Eye (tissue), 1 donor: ENCODE data around the gene XG.
"Not testable (repeated sequence)": the region's sequence is repeated elsewhere in the genome, so short reads cannot be mapped to it uniquely, and the experiment has no call there.

Experiments
- DNase-seq: peaks from one replicate; pipeline ENCODE4 v3.0.0-alpha.2; 2015

XG gene

DNA sequence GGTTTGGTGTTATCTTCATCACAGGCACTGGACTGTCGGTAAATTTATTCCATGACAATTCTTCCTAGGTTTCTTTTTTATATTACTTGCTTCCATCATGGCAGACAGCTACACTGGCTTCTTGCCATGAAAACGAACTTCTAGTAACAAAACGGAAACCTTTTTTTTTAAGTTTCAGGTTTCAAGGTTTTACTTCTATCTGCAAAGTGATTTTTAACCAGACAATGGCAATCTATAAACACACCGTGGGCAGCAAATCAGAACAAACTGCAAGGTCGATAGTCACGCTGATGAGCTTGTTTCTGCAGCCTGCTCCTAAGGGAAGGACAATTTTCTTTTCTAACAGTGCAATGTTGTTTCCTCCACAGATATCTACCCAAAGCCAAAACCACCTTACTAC is 29.9 kb downstream of the XG start:
- no peak for DNase-seq

DNA sequence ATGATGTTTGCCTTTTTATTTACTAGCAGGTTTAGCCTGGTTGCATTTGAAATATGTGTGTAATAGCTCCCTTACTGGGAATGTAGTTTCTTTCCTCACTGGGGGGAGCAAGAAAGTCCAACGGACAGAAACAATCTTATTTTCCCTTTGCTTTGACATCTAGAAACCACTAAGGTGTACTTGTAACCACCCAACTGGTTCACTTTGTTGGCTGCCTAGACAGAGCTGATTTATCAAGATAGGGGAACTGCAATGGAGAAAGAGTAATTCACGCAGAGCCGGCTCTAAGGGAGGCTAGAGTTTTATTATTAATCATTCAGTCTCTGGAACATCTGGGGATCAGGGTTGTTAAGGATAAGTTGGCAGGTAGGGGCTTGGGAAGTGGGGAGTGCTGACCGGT is 30.3 kb downstream of the XG start:
- no peak for DNase-seq

DNA sequence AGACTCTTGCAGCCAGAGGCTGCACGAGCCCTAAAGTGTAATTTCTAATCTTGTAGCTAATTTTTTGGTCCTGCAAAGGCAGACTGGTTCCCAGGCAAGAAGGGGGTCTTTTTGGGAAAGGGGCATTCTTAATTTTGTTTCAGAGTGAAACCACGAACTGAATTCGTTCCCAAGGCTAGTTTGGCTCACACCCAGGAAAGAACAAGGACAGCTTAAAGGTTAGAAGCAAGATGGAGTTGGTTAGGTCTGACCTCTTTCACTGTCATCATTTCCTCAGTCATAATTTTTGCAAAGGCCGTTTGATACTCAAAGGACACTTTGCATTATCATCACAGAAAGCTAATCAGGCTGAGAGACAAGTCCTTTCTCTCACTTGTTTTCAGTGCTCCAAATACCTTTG is 30.9 kb downstream of the XG start:
- DNase-seq, result no peak

DNA sequence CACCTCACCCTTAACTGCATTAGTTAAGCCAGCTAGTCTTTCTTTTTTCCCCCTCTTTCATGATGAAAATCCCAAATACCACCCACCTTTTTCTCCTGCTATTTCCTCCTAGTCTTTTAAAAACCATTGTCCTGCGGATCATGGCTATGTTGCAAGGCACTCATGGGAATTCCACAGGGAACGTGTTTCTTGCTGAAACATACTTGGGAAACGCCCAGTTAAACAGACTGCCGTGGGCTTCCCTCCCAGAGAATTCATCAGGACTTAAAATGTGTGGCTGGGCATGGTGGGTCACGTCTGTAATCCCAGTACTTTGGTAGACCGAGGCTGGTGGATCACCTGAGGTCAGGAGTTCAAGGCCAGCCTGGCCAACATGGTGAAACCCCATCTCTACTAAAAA is 32.2 kb downstream of the XG start:
- no peak for DNase-seq

DNA sequence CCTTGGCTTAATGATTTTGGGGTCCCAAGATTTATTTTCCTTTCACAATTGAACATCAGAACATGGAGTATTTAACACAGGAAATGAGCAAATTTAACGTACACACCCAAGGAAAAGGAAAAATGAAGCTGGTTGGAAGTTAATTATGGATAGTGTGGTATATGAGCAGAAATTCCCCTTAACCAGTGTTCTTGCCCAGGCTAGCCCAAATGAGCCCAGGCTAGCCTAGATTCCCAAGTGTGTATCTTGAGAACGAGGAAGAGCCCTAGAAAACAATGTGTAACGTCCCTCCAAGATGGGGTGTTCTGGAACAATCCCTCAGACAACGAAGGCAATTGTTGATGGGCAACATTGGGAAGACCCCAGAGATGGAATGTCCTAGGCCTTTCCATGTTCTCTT is 33.7 kb downstream of the XG start:
- no peak for DNase-seq

DNA sequence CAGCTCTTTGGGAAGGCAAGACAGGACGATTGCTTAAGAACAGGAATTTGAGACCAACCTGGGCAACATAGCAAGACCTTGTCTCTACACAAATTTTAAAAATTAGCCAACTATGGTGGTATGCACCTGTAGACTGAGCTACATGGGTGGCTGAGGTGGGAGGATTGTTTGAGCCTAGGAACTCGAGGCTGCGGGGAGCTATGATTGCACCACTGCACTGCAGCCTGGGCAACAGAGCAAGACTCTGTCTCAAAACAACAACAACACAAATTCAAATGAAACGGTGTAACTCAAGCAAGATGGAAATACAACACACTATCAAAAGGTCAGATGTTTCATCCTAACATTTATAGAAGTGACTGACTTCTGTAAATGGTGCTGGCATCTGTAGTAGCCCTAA is 37.1 kb downstream of the XG start:
- no peak for DNase-seq

DNA sequence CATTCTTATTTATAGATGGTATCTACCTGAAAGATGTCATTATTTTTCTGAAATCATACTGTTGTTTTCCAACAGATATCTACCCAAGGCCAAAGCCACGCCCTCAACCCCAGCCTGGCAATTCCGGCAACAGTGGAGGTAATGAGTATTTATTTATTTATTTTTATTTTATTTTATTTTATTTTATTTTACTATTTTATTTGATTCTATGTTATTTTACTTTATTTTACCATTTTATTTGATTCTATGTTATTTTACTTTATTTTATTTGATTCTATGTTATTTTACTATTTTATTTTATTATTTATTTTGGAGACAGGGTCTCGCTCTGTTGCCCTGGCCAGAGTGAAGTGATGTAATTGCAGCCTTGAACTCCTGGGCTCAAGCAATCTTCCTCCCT is 37.7 kb downstream of the XG start:
- no peak for DNase-seq

DNA sequence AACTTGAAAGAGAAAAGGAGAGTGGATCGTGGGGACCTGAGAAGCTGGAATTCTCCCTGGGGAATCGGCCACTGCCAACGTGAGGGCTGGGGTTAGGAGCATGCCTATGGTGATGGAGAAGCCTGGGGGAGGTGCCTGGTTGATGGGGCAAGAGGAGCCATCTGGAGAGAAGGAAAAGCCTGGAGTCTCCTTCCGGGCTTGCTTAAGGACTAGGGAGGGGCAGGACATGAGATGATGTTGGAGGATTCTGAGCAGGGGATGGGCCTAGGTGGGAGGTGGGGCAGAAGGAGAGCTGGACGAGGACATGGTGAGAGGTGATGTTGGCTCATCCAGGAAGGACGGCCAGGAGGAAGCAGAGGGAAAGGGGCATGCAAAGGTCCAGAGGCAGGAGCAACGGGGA is 41.9 kb downstream of the XG start:
- no peak for DNase-seq

DNA sequence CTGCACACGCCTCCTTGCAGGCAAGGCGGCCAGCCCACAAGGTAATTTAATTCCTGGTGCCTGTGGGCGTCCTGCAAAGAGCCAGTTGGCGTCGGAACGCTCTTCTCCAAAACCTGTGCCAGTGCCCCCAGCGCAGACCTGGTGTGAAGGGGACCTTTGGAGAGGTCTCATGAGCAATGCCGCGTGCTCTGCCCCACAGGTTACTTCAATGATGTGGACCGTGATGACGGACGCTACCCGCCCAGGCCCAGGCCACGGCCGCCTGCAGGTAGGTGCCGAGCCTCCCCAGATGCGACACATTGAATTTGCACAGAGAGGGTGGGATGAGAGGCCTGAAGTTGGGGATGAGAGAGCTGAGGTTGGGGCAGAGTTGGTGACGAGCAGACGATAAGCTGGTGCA is 42.5 kb downstream of the XG start:
- no peak for DNase-seq

DNA sequence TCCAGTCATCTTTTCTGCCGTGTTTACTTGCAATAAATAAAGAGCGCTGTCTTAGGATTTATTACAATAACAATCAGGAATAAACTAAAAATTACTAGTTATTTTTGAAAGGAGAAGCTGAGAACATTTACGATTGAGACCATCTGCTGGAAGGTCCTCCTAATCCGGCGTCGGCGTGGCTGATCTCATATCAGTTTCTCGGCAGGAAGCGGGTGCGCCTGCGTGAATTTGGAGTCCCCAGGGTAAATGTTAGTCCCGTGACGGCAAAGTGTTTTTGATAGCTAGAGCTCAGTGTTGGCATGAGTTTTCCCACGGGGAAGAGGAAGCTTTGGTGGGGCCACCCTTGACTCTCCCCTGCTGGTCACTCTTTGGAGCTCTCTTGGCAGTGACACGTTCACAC is 45.0 kb downstream of the XG start:
- DNase-seq, result not testable (repeated sequence)

DNA sequence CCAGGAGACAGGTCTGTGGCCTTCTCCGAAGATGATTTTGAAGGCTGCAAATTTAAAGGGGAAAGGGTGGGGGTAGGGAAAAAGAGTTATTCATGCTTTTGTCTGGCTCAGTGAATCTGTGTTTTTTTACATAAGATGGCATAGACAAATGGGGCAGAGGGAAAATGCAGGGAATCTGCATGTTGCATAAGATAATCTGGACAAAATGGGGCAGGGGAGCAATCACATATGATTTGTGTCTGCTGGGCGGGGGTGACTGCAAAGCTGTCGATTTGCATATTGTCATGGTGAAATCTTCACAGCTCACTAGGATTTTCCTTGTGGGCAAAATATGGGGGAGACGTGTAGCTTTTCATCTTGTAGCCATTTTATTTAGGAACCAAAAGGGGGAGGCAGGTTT is 47.5 kb downstream of the XG start:
- DNase-seq, result no peak

DNA sequence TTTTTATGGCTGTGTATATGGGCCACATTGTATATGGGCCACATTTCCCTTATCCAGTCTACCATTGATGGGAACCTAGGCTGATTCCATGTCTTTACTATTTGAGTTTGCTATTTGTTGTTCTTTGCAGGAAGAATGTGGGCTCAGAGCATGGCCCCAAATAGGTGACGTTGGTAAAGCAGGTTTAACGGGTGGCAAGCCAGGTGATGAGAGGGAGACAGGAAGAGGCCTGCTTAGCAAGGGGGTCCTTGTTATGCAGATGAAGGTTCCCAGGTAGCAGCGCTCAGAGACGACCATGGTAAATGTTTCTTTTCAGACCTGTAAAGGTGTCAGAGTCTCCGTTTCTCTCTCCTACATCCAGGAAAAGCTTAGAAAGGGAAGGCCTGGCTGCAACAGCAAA is 48.1 kb downstream of the XG start:
- not testable (repeated sequence) for DNase-seq

DNA sequence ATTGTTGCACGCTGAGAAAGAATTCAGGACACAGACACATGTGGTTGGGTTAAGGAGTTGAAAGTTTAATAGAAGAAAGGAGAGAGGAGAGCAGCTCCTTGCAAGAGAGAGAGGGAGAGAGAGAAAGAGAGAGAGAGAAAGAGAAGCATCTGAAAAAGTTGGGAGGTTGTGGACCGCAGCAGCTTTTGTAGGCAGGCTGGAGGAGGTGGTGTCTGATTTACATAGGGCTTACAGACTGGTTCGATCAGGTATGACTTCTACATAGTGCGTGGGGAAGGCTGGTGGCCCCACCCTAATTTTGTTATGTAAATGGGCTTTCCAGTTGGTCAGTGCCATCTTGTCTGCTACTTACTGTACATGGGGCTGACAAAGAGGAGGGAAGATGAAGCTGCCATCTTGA is 49.4 kb downstream of the XG start:
- DNase-seq, result no peak

DNA sequence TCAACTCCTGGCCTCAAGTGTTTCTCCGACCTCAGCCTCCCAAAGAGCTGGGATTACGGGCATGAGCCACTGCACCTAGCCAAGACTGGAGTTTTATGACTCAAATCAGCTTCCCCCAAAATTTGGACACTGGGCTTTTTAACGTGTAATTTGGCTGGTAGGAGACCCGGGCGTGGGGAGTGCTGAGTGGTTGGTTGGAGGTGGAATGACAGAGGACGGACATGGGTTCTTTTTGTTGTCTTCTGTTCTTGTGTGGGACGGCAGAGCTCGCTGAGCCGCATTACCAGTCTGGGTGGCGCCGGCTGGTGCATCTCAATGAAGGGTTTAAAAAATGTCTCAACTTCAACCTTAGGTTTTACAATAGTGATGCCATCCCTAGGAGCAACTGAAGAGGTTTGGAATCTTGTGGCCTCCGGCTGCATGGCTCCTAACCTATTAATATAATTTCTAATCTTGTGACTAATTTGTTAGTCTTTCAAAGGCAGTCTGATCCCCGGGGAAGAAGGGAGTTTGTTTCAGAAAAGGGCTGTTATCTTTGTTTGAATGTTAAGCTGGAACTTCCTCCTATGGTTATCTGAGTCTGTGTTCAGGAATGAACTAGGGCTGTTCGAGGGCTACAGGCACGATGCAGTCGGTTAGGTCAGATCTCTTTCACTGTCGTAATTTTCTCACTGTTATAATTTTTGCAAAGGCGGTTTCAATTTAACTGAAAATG is 50.7 kb downstream of the XG start:
- not testable (repeated sequence) for DNase-seq

DNA sequence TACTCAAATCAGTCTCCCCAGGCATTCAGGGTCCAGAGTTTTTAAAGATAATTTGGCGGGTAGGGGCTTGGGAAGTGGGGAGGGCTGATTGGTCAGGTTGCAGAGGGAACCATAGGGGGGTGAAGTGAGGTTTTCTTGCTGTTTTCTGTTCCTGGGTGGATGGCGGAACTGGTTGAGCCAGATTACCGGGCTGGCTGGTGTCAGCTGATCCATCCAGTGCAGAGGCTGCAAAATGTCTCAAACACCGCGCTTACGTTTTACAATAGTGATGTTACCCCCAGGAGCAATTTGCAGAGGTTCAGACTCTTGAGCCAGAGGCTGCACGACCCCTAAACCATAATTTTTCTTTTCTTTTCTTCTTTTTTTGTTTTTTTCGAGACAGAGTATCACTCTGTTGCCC is 51.6 kb downstream of the XG start:
- not testable (repeated sequence) for DNase-seq

DNA sequence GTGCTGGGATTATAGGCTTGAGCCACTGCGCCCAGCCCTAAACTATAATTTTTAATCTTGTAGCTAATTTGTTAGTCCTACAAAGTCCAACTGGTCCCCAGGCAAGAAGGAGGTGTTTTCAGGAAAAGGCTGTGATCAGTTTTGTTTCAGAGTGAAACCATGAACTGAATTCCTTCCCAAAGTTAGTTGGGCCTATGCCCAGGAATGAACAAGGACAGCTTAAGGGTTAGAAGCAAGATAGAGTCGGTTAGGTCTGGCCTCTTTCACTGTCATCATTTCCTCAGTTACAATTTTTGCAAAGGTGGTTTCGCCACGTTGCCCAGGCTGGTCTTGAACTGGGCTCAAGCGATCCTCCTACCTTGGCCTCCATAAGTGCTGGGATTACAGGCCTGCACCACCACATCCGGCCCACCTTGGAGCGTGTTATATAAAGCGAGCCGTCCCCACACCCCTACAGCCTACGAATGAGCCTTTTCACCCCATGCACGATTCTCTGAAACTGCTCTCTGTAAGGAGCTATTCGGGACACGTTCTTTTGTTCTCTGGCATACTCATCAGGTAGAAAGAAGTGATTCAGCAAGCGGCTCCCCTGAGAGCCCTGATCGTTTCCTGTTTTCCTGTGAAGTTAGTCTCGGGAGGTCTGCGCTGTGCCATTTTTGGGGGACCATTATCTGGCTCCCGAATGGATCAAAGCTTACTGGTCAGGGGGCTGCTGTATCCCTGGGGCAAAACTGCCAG is 52.4 kb downstream of the XG start:
- DNase-seq, result not testable (repeated sequence)

DNA sequence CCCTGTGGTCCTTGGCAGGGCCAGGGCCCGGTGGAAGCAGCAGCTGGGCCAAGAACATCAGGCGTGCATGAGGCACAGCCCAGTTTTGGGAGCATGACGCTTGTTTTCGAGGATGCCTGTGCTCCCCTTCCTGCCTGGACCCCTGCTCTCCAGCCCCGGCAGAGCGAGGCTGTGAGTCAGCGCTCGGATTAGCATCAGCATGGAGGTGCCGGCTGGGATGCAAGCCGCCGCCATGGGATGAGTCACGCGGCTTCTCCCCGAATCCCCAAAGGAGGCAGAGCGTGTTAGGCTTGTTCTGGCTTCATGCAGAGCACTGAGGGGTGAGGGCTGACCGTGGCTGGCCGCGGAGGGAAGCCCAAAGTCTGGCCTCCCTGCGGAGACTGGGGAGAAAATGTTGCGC is 53.0 kb downstream of the XG start:
- DNase-seq, result not testable (repeated sequence)

DNA sequence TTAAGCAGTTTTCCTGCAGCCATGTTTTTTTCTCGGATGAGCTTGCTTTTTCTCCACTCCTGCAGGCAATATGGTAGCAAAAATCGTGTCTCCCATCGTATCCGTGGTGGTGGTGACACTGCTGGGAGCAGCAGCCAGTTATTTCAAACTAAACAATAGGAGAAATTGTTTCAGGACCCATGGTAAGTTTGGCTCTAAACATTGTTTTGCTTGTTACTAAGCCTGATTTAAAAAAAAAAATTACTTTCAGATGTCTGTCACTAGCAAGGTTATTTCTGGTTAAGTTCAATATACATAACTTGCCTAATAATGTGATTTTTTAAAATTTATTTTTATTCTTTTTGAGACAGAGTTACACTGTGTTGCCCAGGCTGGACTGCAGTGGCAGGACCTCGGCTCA is 59.4 kb downstream of the XG start:
- no peak for DNase-seq

DNA sequence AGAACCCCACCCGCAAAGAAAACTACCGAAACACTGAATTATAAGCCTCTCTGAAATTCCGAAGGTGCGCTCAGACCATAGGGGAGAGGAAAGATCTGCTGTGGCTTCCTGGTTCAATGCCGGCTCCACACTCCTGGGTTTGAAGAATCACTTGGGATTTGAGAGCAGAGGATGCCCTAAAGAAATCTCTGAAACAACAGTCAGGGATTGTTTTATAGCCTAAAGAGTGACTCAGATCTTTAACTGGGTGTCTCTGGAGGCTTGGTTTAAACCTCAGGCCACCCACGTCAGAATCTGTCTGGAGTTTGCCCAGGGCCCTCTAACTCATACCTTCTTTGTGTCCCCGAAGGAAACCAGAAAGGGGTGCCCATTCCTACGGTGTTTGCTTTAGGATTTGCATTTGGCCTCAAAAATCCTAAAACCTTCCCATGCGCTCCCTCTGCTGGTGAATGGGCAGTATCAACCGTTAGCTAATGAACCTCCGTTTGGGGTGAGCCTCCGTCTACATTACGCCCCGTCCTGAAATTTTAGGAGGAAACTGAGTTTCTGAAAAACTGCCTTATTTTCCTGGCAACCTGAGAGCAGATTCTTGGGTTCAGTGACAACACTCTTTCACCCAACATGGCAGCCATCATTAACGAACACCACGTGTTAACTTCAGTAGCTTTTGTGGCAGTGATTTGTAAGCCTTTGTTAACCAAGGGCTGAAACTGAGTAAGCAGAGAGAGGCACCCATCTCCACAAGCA is 60.5 kb downstream of the XG start:
- peak; percentile 62 for DNase-seq

DNA sequence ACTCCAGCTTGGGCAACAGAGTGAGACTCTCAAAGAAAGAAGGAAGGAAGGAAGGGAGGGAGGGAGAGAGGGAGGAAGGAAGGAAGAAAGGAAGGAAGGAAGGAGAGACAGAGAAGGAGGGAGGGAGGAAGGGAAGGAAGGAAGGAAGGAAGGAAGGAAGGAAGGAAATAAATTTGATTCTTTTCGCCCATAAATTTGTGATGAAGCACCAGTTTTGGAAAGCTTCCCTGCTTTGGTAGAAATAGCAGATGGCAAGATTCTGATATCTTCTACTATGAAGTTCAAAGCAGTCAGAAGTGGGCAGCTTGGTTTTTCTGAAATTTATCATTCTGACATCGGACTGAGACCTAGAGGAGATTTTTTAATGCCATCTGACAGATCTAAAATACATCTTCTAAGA is 65.2 kb downstream of the XG start:
- DNase-seq, result no peak

DNA sequence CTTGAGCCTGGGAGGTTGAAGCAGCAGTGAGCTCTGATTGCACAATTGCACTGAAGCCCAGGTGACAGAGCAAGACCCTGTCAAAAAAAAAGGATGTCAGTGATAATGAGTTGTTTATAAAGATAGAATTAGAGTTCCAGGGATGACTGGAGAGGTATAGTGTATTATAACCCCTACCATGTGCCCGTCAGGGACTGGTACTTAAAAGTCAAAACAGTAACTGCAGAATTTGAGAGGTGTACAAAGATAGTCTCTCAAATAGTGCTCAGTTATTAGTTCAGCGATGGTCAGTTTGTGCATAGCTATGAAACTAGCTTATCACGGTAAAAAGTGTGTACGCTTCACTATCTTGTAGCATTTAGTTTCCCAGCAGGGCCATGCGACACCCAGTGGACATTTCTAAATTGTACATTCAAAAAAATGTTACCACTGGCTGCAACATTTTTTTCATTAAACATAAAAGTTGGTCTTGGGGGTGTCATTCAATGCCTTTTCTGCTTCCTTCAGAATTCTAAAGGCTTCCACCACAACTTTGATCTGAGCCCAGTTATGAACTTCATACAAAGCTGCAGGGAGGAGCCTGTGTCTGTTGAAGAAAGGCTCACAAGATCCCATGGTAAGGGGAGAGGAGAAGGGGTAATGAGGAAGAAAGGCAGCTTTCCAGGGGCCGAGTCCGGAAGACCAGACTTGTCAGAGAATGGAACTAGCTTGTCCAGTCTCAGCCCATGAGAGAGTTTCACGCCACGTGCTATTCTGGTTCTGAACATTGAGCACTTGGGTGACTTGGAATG is 67.7 kb downstream of the XG start:
- no peak for DNase-seq

DNA sequence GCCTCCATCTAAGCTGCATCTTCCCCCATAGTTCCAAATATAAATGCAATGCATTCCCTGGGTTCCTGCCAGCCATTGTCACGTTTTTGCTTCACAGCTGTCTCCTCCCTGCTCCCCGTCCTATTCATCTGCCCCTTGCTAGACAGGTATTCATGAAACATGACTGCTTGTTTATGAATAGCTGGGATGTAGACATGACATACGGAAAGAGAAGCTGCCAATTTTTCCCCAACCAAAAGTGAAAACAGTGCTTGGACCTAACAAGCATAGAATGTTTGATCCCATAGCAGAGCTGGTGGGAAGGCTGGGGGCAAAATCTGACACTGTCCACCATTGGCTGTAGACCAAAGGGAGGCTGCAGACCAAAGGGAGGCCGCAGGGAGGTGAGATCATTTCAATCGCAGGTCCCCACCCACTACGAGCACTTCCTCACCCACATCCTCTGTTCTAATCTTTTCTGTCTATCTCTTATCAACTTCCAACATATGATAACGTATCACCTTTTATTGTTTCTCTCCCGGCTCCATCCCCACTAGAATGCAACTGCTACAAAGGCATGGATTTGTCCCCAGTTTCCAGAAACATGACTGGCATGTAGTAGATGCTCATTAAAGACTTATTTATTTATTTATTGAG is 68.4 kb downstream of the XG start:
- no peak for DNase-seq
